Mucosa of descending colon (tissue), 3 donors: ENCODE results near the gene GSTA5. TPM values are rescaled to one million over a fixed set of nuclear protein-coding genes. Genes with fewer than 3 reads are reported as not detected.
"Not testable (repeated sequence)": the region's sequence is repeated elsewhere in the genome, so short reads cannot be mapped to it uniquely, and the experiment has no call there.

Experiments used
- ATAC-seq: fragments of 200-7000 bp; cut with Tn5 transposase; one replicate; pipeline ENCODE4 v1.9.1; 2020; ENCODE audit warnings: mild to moderate bottlenecking, moderate library complexity
- DNase-seq, 3 donors: peaks; one replicate each; pipeline ENCODE4 v3.0.0-alpha.2; 2020
- H3K36me3 ChIP-seq: fragments of 200-600 bp; one replicate; pipeline ENCODE4 v1.8.0; 2021; ENCODE audit warnings: low read depth, mild to moderate bottlenecking
- H3K4me1 ChIP-seq: fragments of 200-600 bp; one replicate; pipeline ENCODE4 v1.8.0; 2021; ENCODE audit warnings: low read depth, mild to moderate bottlenecking
- H3K4me3 ChIP-seq: fragments of 200-600 bp; one replicate; pipeline ENCODE4 v1.8.0; 2021; ENCODE audit warnings: mild to moderate bottlenecking
- H3K9me3 ChIP-seq: fragments of 200-600 bp; one replicate; pipeline ENCODE4 v1.8.0; 2021; ENCODE audit warnings: mild to moderate bottlenecking
- intact Hi-C, 2 donors: fragments of 100-400 bp; cut with DNase I in 1 of 2; cut with micrococcal nuclease in 1 of 2; formaldehyde crosslinking; loops; one replicate each; pipeline versions ENCODE4 v1.11.0 to v1.11.1; 2022; cut with DNase I, micrococcal nuclease
- total RNA-seq, 3 donors: library from RNA; stranded (reverse); fragmentation: NEBNext Ultra II Directional in 2 of 3; extraction: Animal tissue kit (Norgen Biotek cat#: 25700) in 2 of 3; gene quantifications; one replicate each; pipeline versions ENCODE4 v1.2.1 to v1.2.4, GENCODE V29; 2021 to 2023
- TF ChIP-seq, protein P1 (sequence below): fragments of 200-600 bp; IDR thresholded peaks from one replicate; pipeline ENCODE4 v1.8.0; 2022; ENCODE audit warnings: antibody characterized with exemption, mild to moderate bottlenecking
- donor health status: DM: no; HTN: no; CAD: no; lungs with moderate emphysema.
- donor health status: DM: no; HTN: no; CAD: no.
- donor health status: DM: no; HTN: yes; CAD: no.

Gene GSTA5
- total RNA-seq, 3 donors from 2014 or later = not detected

DNA sequence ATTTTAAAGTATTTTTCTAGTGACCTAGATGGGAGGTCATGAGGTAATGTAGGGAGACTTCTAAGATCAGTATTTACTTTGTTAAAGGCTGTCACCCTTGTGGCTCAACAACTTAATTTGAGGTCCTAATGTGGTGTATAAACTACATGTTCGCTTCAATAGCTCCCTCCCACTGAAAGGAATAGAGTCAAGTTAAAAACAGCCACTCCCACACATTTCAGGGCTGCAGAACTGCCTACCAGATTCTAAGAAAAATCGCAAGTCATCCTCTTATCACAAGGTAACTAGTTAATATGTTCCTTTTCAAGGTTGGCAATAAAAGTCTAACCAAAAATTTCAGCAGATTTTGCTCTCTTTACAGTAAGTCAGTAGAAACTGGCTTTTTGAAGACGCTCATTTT, 52.1 kb downstream of the GSTA5 start:
- no peak overlapping the region for H3K4me3 ChIP-seq
- no peak for DNase-seq
- TF ChIP-seq, protein P1, sequence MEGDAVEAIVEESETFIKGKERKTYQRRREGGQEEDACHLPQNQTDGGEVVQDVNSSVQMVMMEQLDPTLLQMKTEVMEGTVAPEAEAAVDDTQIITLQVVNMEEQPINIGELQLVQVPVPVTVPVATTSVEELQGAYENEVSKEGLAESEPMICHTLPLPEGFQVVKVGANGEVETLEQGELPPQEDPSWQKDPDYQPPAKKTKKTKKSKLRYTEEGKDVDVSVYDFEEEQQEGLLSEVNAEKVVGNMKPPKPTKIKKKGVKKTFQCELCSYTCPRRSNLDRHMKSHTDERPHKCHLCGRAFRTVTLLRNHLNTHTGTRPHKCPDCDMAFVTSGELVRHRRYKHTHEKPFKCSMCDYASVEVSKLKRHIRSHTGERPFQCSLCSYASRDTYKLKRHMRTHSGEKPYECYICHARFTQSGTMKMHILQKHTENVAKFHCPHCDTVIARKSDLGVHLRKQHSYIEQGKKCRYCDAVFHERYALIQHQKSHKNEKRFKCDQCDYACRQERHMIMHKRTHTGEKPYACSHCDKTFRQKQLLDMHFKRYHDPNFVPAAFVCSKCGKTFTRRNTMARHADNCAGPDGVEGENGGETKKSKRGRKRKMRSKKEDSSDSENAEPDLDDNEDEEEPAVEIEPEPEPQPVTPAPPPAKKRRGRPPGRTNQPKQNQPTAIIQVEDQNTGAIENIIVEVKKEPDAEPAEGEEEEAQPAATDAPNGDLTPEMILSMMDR = no peak
- H3K36me3 ChIP-seq = no peaks in the 10 kb centered on the region
- ATAC-seq = peak; percentile 38
- no peaks in the 10 kb centered on the region for H3K9me3 ChIP-seq
- intact Hi-C loops = no loop called here
- H3K4me1 ChIP-seq = no peaks in the 10 kb centered on the region

DNA sequence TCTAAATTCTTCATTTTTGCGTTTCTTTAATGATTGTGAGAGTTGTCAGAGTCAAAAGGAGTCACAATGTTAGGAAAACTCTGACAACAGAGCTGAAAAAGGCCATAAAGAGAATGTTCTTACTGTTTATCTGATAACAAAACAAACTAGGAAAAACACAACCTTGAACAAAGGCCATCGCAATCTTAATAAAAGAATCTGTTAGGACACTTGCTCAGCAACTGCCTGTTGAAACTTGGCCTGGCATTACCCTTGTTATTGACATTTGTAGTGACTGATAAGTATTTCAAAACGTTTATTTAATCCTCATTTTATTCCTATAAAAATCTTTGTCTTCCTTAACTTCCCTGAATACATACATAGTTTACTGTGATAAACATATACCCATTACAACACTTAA, 52.7 kb downstream of the GSTA5 start:
- TF ChIP-seq, protein P1 = no peak
- H3K4me1 ChIP-seq = no peaks in the 10 kb centered on the region
- peak; percentile 16 for ATAC-seq
- H3K4me3 ChIP-seq = no peak overlapping the region
- DNase-seq = no peak
- intact Hi-C loops = no loop called here
- no peaks in the 10 kb centered on the region for H3K9me3 ChIP-seq
- no peaks in the 10 kb centered on the region for H3K36me3 ChIP-seq

DNA sequence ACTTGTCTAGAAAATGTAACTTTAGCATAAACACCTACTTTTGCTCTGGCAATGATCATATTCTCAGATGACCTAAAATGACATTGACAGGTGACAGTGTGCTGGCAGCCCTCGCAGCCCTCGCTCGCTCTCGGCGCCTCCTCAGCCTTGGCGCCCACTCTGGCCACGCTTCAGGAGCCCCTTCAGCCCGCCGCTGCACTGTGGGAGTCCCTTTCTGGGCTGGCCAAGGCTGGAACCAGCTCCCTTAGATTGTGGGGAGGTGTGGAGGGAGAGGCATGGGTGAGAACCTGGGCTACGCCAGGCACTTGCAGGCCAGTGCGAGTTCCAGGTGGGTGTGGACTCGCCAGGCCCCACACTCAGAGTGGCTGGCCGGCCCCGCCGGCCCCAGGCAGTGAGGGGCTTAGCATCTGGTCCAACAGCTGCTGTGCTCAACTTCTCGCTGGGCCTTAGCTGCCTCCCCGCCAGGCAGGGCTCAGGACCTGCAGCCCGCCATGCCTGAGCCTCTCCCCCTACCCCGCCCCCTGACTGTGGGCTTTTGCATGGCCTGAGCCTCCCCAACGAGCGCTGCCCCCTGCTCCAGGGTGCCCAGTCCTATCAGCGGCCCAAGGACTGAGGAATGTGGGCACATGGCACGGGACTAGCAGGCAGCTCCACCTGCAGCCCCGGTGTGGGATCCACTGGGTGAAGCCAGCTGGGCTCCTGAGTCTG, 54.2 kb downstream of the GSTA5 start:
- DNase-seq = no peak
- ATAC-seq = no peak
- intact Hi-C loops = no loop called here
- TF ChIP-seq, protein P1 = no peak
- no peak overlapping the region for H3K4me3 ChIP-seq
- no peaks in the 10 kb centered on the region for H3K9me3 ChIP-seq
- H3K36me3 ChIP-seq = no peaks in the 10 kb centered on the region
- H3K4me1 ChIP-seq = no peaks in the 10 kb centered on the region

DNA sequence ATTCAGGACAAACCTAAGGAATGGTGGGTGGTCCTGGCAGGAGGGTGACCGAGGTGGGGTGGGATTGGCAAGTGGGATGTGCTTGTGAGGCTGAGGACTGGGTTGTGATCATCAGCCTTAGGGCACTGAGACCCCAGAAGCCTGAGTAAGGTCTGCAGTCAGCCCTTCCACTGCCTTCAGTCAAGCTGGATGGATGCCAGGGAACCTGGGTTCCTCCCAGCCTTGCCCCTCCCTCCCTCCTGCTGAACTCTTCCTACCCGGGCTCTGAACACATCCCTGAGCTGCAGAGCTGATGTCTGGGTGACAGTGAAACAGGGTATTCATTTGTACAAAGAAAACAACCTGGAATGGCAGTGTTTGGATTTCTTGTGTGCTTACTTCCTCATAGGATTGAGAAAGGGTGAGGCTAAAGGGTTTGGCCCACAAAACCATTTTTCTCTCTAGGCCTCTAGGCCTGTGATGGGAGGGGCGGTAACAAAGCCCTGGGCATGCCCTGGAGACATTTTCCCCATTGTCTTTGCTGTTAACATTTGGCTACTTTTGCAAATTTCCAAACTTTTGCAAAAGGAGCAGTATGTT, 57.8 kb downstream of the GSTA5 start:
- H3K36me3 ChIP-seq, H3K4me3 ChIP-seq, H3K9me3 ChIP-seq, H3K4me1 ChIP-seq, intact Hi-C loops: not testable (repeated sequence)
- ATAC-seq (peak; percentile 86), DNase-seq (peak in 2 of 3 donors; percentile 52 to 68)

DNA sequence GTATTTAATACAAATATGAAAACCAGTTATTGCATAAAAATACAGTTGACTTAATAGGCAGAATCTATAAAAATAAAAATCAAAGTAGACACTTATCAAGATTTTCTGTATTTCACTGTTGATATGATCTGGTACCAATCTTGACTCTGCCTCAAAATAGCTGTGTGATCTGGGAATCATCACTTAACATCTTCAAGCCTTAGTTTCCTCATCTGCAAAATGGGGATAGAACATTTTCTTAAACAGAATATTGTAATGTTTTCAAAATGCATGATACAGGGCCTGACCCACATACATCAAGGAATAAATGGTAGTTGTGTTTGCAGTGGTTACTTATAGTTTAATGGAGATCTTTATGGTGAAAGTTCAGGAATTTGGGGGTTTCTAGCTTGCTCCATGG, 58.4 kb downstream of the GSTA5 start:
- ATAC-seq, H3K9me3 ChIP-seq, intact Hi-C loops, H3K36me3 ChIP-seq, H3K4me1 ChIP-seq, H3K4me3 ChIP-seq, DNase-seq: not testable (repeated sequence)

Other genes starting within 250 kb of the GSTA5 start
- 10 to 100 TPM; 14.1 to 18.5 (median 17.7) TPM for gene TMEM14A, start 169.7 kb downstream of the GSTA5 start, total RNA-seq
- under 1 TPM in 2 of 3 donors, not detected in 1; 0.27 to 0.29 TPM for gene GSTA2, start 77.3 kb downstream of the GSTA5 start, total RNA-seq
- gene GSTA1, start 37.0 kb downstream of the GSTA5 start, total RNA-seq = 1 to 10 TPM in 2 of 3 donors, under 1 TPM in 1; 0.89 to 4.1 (median 1.1) TPM
- not detected for gene GSTA3, start 68.9 kb upstream of the GSTA5 start, total RNA-seq
- 10 to 100 TPM in 2 of 3 donors, 1 to 10 TPM in 1; 8.3 to 15.5 (median 14.7) TPM for gene GSTA4, start 154.5 kb upstream of the GSTA5 start, total RNA-seq
- gene CILK1, start 221.0 kb upstream of the GSTA5 start, total RNA-seq = 10 to 100 TPM; 17.6 to 23.3 (median 18.7) TPM
- 100 to 1,000 TPM in 1 of 3 donors, 10 to 100 TPM in 2; 80.3 to 100 (median 80.4) TPM for gene FBXO9, start 224.6 kb upstream of the GSTA5 start, total RNA-seq